Endothelial cell of umbilical vein (primary cell): ENCODE measurements around the gene ARID1B. TPM values are rescaled to one million over a fixed set of nuclear protein-coding genes. Genes with fewer than 3 reads are reported as not detected.

Experiments used
- BruUV-seq: library from RNA; stranded (reverse); fragments of 400-500 nt; replicated peaks from 2 replicates; lab custom pipeline; 2021; lab: Mats Ljungman, UMichigan
- CTCF ChIA-PET: fragments of 300-600, 350-600 bp; sonication (Branson Sonifier 250); formaldehyde crosslinking; loops from one replicate; lab custom pipeline; 2021; ENCODE audit warnings: antibody characterized with exemption, inconsistent platforms; lab: Charles Lee
- POLR2A ChIA-PET: fragments of 300-600, 350-600 bp; sonication (Branson Sonifier 250); formaldehyde crosslinking; loops from one replicate; lab custom pipeline; 2021; ENCODE audit warnings: antibody characterized with exemption, inconsistent platforms; lab: Charles Lee
- DNase-seq: peaks from one replicate; pipeline ENCODE4 v3.0.0-alpha.2; 2011; ENCODE audit warnings: low read depth, low spot score
- FAIRE-seq: peaks from 2 replicates; lab custom pipeline; 2011; peaks lifted over from hg19 to GRCh38; lab: Jason Lieb, UNC
- H2AFZ ChIP-seq: 2 replicates; pipeline ENCODE4 v1.6.0; 2012; ENCODE audit warnings: low read depth, low read length, control low read depth, inconsistent platforms
- H3K27ac ChIP-seq: 2 replicates; pipeline ENCODE4 v1.5.1; 2011; ENCODE audit warnings: low read depth, mild to moderate bottlenecking, control low read depth, low read length, moderate library complexity; ENCODE audit not compliant: insufficient read depth
- H3K27me3 ChIP-seq, 2 experiments: 2 replicates each; pipeline versions ENCODE4 v1.6.0 to v1.6.1; 2011; ENCODE audit warnings: low read length in 2 of 2, mixed read lengths in 1 of 2; ENCODE audit not compliant: control insufficient read depth in 2 of 2, insufficient read depth in 2 of 2
- H3K36me3 ChIP-seq, 2 experiments: 2 replicates in 1 of 2; 3 replicates in 1 of 2; pipeline ENCODE4 v1.5.1; 2011; ENCODE audit warnings: low read length in 2 of 2, mild to moderate bottlenecking in 1 of 2, moderate library complexity in 1 of 2; ENCODE audit not compliant: control insufficient read depth in 2 of 2, insufficient read depth in 2 of 2; ENCODE audit errors: extremely low read depth in 1 of 2
- H3K4me1 ChIP-seq: 3 replicates; pipeline ENCODE4 v1.5.1; 2011; ENCODE audit warnings: mild to moderate bottlenecking, low read length; ENCODE audit not compliant: control insufficient read depth, insufficient read depth; ENCODE audit errors: extremely low read depth
- H3K4me2 ChIP-seq: 2 replicates; pipeline ENCODE4 v1.6.1; 2011; ENCODE audit warnings: low read length, control low read depth, mixed read lengths; ENCODE audit not compliant: insufficient read depth
- H3K4me3 ChIP-seq, 3 experiments: fragments of 200-600 bp in 1 of 3; sonication (generic), shearing (Covaris generic) in 1 of 3; replicated peaks in 1 of 3; 2 replicates each; pipeline ENCODE4 v1.5.1; 2011 to 2016; ENCODE audit warnings: control low read depth in 3 of 3, low read length in 3 of 3, mild to moderate bottlenecking in 2 of 3, inconsistent platforms in 1 of 3, low read depth in 1 of 3, moderate library complexity in 1 of 3; ENCODE audit not compliant: insufficient read depth in 1 of 3
- H3K79me2 ChIP-seq: 2 replicates; pipeline ENCODE4 v1.6.0; 2012; ENCODE audit warnings: low read length, inconsistent platforms; ENCODE audit not compliant: control insufficient read depth, insufficient read depth
- H3K9ac ChIP-seq: replicated peaks from 2 replicates; pipeline ENCODE3; 2011; ENCODE audit warnings: low read length, control low read depth; ENCODE audit not compliant: insufficient read depth; ENCODE audit errors: extremely low read depth
- H3K9me1 ChIP-seq: replicated peaks from 3 replicates; pipeline ENCODE4 v1.6.0; 2011; ENCODE audit warnings: mild to moderate bottlenecking, low read length; ENCODE audit not compliant: control insufficient read depth, insufficient read depth; ENCODE audit errors: extremely low read depth
- H3K9me3 ChIP-seq: replicated peaks from 2 replicates; pipeline ENCODE4 v1.5.1; 2012; ENCODE audit warnings: low read length, inconsistent platforms; ENCODE audit not compliant: control insufficient read depth, insufficient read depth
- H4K20me1 ChIP-seq: replicated peaks from 2 replicates; pipeline ENCODE3; 2011; ENCODE audit warnings: mild to moderate bottlenecking, low read length; ENCODE audit not compliant: control insufficient read depth, insufficient read depth; ENCODE audit errors: extremely low read depth
- EZH2 ChIP-seq: IDR thresholded peaks from 2 replicates; pipeline ENCODE4 v1.6.1; 2012; ENCODE audit warnings: borderline replicate concordance, low read depth, mild to moderate bottlenecking, moderate library complexity, low read length, inconsistent platforms; ENCODE audit not compliant: severe bottlenecking
- FOS ChIP-seq: IDR thresholded peaks from 2 replicates; pipeline ENCODE4 v1.6.1; 2011; ENCODE audit warnings: mild to moderate bottlenecking, low read length, moderate library complexity, borderline replicate concordance; ENCODE audit not compliant: insufficient read depth
- GATA2 ChIP-seq: IDR thresholded peaks from 2 replicates; pipeline ENCODE4 v1.7.0; 2011; ENCODE audit warnings: low read depth, mild to moderate bottlenecking, moderate library complexity, mixed read lengths, low read length; ENCODE audit not compliant: insufficient read length, insufficient read depth
- JUN ChIP-seq: IDR thresholded peaks from 2 replicates; pipeline ENCODE4 v1.6.1; 2011; ENCODE audit warnings: borderline replicate concordance, low read depth; ENCODE audit not compliant: insufficient read length, insufficient read depth
- MYC ChIP-seq: IDR thresholded peaks from one replicate; pipeline ENCODE4 v1.6.1; 2011; ENCODE audit warnings: mild to moderate bottlenecking, low read depth, low read length
- POLR2A ChIP-seq: IDR thresholded peaks from 2 replicates; pipeline ENCODE4 v1.6.1; 2012; ENCODE audit warnings: low read depth, mild to moderate bottlenecking, control low read depth, low read length
- POLR2AphosphoS5 ChIP-seq: IDR thresholded peaks from 2 replicates; pipeline ENCODE4 v1.6.1; 2012; ENCODE audit warnings: low read depth, mild to moderate bottlenecking, control low read depth, low read length, moderate library complexity; ENCODE audit not compliant: insufficient read depth
- dilution Hi-C: fragments of 300-500 bp; cut with MboI; formaldehyde crosslinking; loops from one replicate; pipeline ENCODE4 v1.15.0; 2019; ENCODE audit warnings: low sequenced_read_pairs; ENCODE audit not compliant: extremely low pct_ligation_motif_present
- intact Hi-C: fragments of 100-400 bp; cut with micrococcal nuclease; formaldehyde crosslinking; loops from one replicate; pipeline ENCODE4 v1.10.0; 2022
- polyA plus RNA-seq, 4 experiments: library from polyadenylated mRNA; depleted of rRNA in 3 of 4; stranded (reverse) in 3 of 4; unstranded in 1 of 4; fragments of >200 nt; gene quantifications; 2 replicates each; pipeline versions ENCODE4 v1.2.1 to v1.2.3, GENCODE V29; 2011 to 2012; ENCODE audit warnings: missing spikeins in 1 of 4
- total RNA-seq: library from RNA; stranded (reverse); gene quantifications from 2 replicates; pipeline ENCODE4 v1.2.3, GENCODE V29; 2021
- TF ChIP-seq, protein P1 (sequence below), 2 donors: IDR thresholded peaks; 1 replicate in 1 of 2; 2 replicates in 1 of 2; pipeline ENCODE4 v1.5.1; 2011; ENCODE audit warnings: low read length in 2 of 2, mild to moderate bottlenecking in 2 of 2, moderate library complexity in 2 of 2, control low read depth in 1 of 2, inconsistent platforms in 1 of 2, low read depth in 1 of 2; ENCODE audit not compliant: insufficient read depth in 1 of 2; ENCODE audit errors: extremely low read depth in 1 of 2
- TF ChIP-seq, protein P2 (sequence below): IDR thresholded peaks from 2 replicates; pipeline ENCODE4 v1.6.1; 2011; ENCODE audit not compliant: insufficient read depth, insufficient read length

Gene ARID1B
- total and polyA plus RNA-seq, 2 donors (not counting 3 experiments of a cell fraction or from before 2014, with no cell fraction given): 21.8 to 89.5 TPM

DNA sequence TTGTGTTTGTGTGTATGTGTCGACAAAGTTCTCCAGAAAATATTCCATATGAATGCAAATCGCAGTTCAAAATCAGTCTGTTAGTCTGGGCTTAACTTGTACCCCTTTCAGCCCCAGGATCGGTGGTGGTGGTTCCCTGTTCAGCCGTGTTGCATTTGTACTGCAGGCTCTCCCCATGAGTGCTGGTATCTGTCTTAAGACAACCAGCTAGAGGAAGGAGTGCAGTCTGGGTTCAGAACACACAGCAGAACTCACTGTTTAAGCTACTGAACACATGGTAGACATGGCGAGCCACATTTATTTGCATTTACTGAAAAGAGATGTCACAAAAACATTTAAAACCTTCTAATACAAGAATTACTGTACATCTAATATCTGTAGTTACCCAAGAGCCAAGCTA, 192.1 kb downstream of the ARID1B start:
- H3K36me3 ChIP-seq: no peaks in the 10 kb centered on the region
- DNase-seq (no peak), FAIRE-seq (no peak)
- H3K9me3 ChIP-seq: no peaks in the 10 kb centered on the region
- CTCF ChIA-PET: interaction anchor here (0.9 kb wide), 1 partner anchor 26 kb away, joined by 3 read pairs; no protein-coding TSS in a partner anchor
- no peak overlapping the region for H3K9ac ChIP-seq
- no TSS peak for BruUV-seq
- TF ChIP-seq POLR2A: no peak
- no peaks in the 10 kb centered on the region for H3K27me3 ChIP-seq
- no peak overlapping the region for H3K27ac ChIP-seq
- H3K79me2 ChIP-seq: peaks cover 54% of the 10 kb centered on the region
- no peak overlapping the region for H3K4me3 ChIP-seq
- POLR2A ChIA-PET: no interaction called here
- H3K4me1 ChIP-seq: no peaks in the 10 kb centered on the region
- H2AFZ ChIP-seq: no peak overlapping the region
- H4K20me1 ChIP-seq: peaks cover 21% of the 10 kb centered on the region
- H3K9me1 ChIP-seq: no peaks in the 10 kb centered on the region
- intact Hi-C loops (no loop called here), dilution Hi-C loops (no loop called here)
- no peak overlapping the region for H3K4me2 ChIP-seq

DNA sequence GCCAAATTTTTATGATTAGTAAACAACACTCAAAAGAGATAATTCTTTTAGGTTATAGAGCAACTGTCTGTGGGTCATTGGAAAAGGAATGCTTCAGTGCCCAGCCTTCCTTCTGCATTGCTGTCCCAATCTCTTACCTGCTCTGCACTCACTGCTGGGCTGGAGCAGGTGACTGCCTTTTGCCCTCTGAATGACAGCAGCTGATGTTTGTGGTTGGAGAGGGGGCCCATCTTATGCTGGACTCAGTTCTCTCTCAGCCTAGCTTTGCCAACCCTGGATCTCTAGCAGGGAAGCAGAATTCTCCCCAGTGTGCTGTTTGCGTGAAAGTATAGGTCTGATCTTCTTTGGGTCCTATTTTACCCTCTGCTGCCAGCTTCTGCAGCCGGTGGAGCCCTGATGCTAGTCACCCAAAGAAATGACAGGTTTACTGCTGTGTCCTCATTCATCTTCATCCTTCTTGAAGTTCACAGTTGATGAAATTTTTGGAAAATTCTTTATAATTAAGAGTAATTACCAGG, 193.5 kb downstream of the ARID1B start:
- H3K4me2 ChIP-seq: no peak overlapping the region
- CTCF ChIA-PET: no interaction called here
- intact Hi-C loops: no loop called here

More for the DNA sequence above, 193.5 kb downstream of the ARID1B start:
- Histone ChIP-seq H3K4me3 (no peak overlapping the region), H3K9me3 (no peaks in the 10 kb centered on the region), H3K4me1 (no peaks in the 10 kb centered on the region), H4K20me1 (peaks cover 21% of the 10 kb centered on the region), H3K9me1 (no peaks in the 10 kb centered on the region), H3K27ac (no peak overlapping the region), H3K9ac (no peak overlapping the region), H3K27me3 (no peaks in the 10 kb centered on the region), H2AFZ (no peak overlapping the region), H3K36me3 (no peaks in the 10 kb centered on the region), H3K79me2 (peaks cover 53% of the 10 kb centered on the region)
- no TSS peak for BruUV-seq
- POLR2A ChIA-PET: no interaction called here
- DNase-seq (no peak), FAIRE-seq (no peak)
- dilution Hi-C loops: no loop called here
- TF ChIP-seq EZH2 (no peak), POLR2AphosphoS5 (no peak), GATA2 (no peak), POLR2A (no peak), JUN (no peak), MYC (no peak), FOS (no peak)
- TF ChIP-seq, protein P1, sequence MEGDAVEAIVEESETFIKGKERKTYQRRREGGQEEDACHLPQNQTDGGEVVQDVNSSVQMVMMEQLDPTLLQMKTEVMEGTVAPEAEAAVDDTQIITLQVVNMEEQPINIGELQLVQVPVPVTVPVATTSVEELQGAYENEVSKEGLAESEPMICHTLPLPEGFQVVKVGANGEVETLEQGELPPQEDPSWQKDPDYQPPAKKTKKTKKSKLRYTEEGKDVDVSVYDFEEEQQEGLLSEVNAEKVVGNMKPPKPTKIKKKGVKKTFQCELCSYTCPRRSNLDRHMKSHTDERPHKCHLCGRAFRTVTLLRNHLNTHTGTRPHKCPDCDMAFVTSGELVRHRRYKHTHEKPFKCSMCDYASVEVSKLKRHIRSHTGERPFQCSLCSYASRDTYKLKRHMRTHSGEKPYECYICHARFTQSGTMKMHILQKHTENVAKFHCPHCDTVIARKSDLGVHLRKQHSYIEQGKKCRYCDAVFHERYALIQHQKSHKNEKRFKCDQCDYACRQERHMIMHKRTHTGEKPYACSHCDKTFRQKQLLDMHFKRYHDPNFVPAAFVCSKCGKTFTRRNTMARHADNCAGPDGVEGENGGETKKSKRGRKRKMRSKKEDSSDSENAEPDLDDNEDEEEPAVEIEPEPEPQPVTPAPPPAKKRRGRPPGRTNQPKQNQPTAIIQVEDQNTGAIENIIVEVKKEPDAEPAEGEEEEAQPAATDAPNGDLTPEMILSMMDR (IDR thresholded peaks at IDR 0.05; ENCODE audit: extremely low read depth in 1 of 2, insufficient read depth in 1 of 2, low read depth in 1 of 2, low read length in 2 of 2): no peak
- TF ChIP-seq, protein P2, sequence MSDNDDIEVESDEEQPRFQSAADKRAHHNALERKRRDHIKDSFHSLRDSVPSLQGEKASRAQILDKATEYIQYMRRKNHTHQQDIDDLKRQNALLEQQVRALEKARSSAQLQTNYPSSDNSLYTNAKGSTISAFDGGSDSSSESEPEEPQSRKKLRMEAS: no peak
